A673 (cell line): ENCODE results near the gene TNFAIP8.

ENCODE experiments used
- EZH2 ChIP-seq: fragments of 200-600 bp; sonication (generic); IDR thresholded peaks from 2 replicates; pipeline ENCODE4 v1.6.1; 2017; ENCODE audit warnings: borderline replicate concordance, low read depth, mild to moderate bottlenecking, mixed read lengths, antibody characterized with exemption, low read length; ENCODE audit not compliant: poor library complexity, severe bottlenecking
- TF ChIP-seq, protein P1 (sequence below): fragments of 300-800, 200-600 bp; sonication (generic); conservative IDR thresholded peaks from 2 replicates; pipeline ENCODE4 v1.5.1; 2017; ENCODE audit warnings: low read depth, mild to moderate bottlenecking, antibody characterized with exemption, low read length, moderate library complexity, mixed read lengths

DNA sequence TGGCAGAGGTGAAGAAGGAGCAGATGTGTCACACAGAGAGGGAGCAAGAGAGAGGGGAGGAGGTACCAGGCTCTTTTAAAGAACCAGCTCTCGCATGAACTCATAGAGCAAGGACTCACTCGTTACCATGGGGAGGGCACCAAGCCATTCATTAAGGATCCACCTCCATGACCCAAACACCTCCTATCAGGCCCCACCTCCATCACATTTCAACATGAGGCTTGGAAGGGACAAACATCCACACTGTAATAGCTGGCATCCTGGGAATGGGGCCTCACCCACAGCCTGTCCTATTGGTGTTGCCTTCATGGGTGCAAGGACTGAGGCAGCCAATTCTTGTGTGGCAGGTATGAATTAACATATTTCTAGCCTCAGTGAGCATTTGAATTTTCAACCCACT, 11.6 kb upstream of the TNFAIP8 start:
- TF ChIP-seq, protein P1, sequence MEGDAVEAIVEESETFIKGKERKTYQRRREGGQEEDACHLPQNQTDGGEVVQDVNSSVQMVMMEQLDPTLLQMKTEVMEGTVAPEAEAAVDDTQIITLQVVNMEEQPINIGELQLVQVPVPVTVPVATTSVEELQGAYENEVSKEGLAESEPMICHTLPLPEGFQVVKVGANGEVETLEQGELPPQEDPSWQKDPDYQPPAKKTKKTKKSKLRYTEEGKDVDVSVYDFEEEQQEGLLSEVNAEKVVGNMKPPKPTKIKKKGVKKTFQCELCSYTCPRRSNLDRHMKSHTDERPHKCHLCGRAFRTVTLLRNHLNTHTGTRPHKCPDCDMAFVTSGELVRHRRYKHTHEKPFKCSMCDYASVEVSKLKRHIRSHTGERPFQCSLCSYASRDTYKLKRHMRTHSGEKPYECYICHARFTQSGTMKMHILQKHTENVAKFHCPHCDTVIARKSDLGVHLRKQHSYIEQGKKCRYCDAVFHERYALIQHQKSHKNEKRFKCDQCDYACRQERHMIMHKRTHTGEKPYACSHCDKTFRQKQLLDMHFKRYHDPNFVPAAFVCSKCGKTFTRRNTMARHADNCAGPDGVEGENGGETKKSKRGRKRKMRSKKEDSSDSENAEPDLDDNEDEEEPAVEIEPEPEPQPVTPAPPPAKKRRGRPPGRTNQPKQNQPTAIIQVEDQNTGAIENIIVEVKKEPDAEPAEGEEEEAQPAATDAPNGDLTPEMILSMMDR: no peak
- TF ChIP-seq EZH2: no peak
